Kidney epithelial cell (primary cell): ENCODE data around the gene MPG. TPM values are rescaled to one million over a fixed set of nuclear protein-coding genes. Genes with fewer than 3 reads are reported as not detected.

ENCODE experiments used
- DNase-seq: peaks from one replicate; pipeline ENCODE4 v3.0.0-alpha.2; 2010; ENCODE audit warnings: low read depth
- H3K27me3 ChIP-seq: 2 replicates; pipeline ENCODE4 v1.6.0; 2011; ENCODE audit warnings: low read length; ENCODE audit not compliant: control insufficient read depth, insufficient read depth
- H3K36me3 ChIP-seq: 2 replicates; pipeline ENCODE4 v1.5.1; 2011; ENCODE audit warnings: low read length; ENCODE audit not compliant: control insufficient read depth, insufficient read depth
- H3K4me3 ChIP-seq: 2 replicates; pipeline ENCODE4 v1.5.1; 2011; ENCODE audit warnings: low read depth, mild to moderate bottlenecking, control low read depth, low read length
- CTCF ChIP-seq: IDR thresholded peaks from 2 replicates; pipeline ENCODE4 v1.5.1; 2011; ENCODE audit warnings: mild to moderate bottlenecking, moderate library complexity, low read length, control low read depth, inconsistent platforms; ENCODE audit not compliant: insufficient read depth, poor library complexity, severe bottlenecking
- total RNA-seq: library from RNA; depleted of rRNA; stranded (reverse); fragments of >200 nt; gene quantifications from 2 replicates; pipeline ENCODE4 v1.2.3, GENCODE V29; 2015

Gene MPG
- total RNA-seq, 1 donor from 2014 or later: 130 TPM

- no peak for DNase-seq
- H3K27me3 ChIP-seq: no peaks in the 10 kb centered on the region
- H3K4me3 ChIP-seq: no peak overlapping the region
- no peak for TF ChIP-seq CTCF
- H3K36me3 ChIP-seq: peaks cover 5% of the 10 kb centered on the region
Measured at GRCh38 chr16:101586-101985, 23.6 kb downstream of the MPG start.

- Histone ChIP-seq H3K27me3 (no peaks in the 10 kb centered on the region), H3K4me3 (no peak overlapping the region), H3K36me3 (peaks cover 5% of the 10 kb centered on the region)
- DNase-seq: no peak
- TF ChIP-seq CTCF: no peak
Measured at GRCh38 chr16:102060-102855, 24.2 kb downstream of the MPG start.

- no peak for TF ChIP-seq CTCF
- peaks cover 4% of the 10 kb centered on the region for H3K36me3 ChIP-seq
Measured at GRCh38 chr16:104355-104754, 26.3 kb downstream of the MPG start.

DNA sequence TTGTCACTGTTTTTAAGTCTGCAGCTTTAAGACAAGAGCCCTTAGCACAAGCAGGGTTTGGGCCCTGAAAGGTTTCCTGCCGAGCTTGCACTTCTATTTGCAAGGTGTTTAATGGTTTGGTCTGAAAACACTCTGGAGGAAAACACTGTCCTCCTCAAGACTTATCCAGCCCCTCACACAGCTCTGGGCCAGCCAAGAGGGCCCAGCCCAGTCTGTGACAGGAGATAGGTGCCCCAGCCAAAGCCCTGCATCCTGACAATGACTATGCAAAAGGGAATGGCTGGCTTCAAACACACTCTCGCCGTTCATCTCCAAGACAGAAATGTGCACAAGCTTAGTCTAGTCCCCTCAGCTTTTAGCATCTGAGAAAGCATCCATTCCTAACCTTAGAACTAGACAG is 26.9 kb downstream of the MPG start:
- no peak for DNase-seq
- peaks cover 4% of the 10 kb centered on the region for H3K36me3 ChIP-seq
- no peak for TF ChIP-seq CTCF

More at GRCh38 chr16:104355-104754, 26.3 kb downstream of the MPG start:
- Histone ChIP-seq H3K4me3 (no peak overlapping the region), H3K27me3 (no peaks in the 10 kb centered on the region)
- DNase-seq: no peak

GRCh38 chr16:105521-105920 is 27.5 kb downstream of the MPG start:
- Histone ChIP-seq H3K27me3 (no peaks in the 10 kb centered on the region), H3K36me3 (peaks cover 4% of the 10 kb centered on the region), H3K4me3 (no peak overlapping the region)
- DNase-seq: no peak
- TF ChIP-seq CTCF: no peak

More for the DNA sequence above, 26.9 kb downstream of the MPG start:
- no peak overlapping the region for H3K4me3 ChIP-seq
- H3K27me3 ChIP-seq: no peaks in the 10 kb centered on the region
